HG02678 (cell line): Measurements from ENCODE around the gene UBE2E2.

Experiments used
- ATAC-seq: cut with Tn5 transposase; IDR thresholded peaks from one replicate; pipeline ENCODE4 v1.9.1; 2021; ENCODE audit warnings: mild to moderate bottlenecking, moderate library complexity; ENCODE audit not compliant: unreplicated experiment

Gene UBE2E2

DNA sequence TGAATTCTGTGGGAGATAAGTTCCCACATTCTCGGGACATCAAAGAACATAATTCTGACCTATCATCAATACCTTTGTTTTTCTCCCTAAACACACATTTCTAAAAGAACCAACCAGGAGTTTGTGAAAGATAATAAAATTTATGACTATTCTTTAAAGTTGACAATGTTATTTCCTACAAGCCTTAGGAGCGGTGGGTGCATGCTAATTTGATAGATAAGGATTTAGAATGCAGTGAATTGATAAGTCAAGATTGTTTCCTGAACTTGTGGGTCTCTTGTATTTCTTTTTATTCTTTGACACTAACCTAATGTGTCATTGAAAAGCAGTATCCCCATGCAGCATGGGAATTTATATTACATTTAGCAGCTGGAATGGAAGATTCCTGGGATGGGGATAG, 10.3 kb upstream of the UBE2E2 start:
- ATAC-seq = no peak

DNA sequence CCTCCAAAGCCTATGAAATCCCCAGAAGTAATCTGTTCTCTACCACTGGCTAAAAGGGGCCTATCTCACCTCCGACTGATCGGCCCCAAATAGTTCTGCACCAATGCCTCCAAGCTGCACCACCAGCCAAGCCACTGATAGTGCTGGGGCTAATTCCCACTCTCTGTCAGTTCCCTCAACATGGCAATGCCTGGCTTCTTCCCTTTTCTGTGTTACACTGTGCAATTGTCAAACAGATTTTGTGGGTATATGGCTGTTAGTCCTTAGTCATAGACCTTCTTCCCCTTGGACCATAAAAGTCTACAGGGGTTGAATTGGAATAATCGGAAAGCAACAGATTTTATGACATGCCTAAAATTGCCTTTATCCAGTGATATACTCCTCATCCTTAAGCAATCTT, 9.3 kb upstream of the UBE2E2 start:
- ATAC-seq = no peak

DNA sequence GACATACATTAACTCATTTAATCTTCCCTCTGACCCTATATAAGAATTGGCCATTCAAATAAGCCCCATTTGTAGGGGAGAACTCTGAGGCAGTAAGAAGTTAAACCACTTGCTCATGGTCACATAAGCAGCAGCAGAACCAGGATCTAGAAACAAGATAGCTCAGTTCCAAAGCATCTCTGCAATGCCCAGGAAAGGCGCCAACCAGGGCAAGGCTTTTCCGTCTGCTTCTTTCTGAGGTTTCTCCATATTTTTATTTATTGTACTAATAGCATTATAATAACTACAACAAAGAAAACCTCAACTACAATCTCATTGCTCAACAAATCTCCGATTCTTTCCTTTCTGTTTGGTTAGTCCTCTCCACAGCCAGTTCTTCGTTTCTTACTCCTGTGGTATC, 4.3 kb upstream of the UBE2E2 start:
- no peak for ATAC-seq

DNA sequence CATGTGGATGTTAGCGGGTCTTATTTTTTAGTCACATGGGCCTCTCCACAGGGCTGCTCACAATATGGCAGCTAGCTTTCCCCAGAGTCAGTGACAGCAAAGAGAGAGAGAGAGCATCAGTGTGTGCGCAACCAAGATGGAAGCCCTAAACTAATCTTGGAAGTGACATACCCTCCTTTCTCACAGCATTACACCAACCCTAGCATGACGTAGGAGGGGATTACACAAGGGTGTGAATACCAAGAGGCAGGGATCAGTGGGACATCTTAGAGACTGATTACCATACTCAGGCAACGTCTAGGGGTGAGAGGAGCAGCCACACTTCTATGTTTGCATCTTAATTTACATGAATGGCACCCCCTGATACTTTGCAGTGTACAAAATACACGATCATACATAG, 3.5 kb upstream of the UBE2E2 start:
- no peak for ATAC-seq

DNA sequence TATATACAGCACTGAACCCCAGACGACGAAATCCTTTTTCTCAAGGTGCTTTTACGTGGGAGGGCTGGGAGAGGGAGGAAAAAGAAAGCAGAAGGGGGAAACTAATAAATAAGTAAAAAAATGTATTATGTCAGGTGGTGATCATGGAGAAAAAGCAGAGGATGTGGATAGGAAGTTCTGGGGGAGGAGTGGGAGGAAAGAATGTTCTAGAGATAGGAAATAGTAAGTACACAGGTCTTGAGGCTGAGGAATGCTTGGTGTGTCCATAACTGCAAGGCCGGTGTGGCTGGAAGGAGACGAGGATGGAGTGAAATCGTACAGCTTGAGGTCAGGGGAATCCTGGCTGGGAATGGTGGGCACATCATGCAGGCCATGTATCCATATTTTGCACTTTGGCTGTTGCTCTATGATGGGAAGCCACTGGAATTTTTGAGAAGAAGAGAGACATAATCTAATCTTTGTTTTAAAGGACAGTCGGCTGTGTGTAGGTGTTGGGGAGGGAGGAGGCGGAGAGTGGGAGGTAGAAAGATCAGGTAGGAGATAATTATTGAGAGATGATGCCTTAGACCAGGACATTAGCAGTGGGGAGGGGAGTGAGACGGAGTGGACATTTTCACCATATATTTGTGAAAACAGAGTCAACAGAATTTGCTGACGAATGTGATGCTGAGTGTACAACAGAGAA, 1.8 kb upstream of the UBE2E2 start:
- no peak for ATAC-seq

DNA sequence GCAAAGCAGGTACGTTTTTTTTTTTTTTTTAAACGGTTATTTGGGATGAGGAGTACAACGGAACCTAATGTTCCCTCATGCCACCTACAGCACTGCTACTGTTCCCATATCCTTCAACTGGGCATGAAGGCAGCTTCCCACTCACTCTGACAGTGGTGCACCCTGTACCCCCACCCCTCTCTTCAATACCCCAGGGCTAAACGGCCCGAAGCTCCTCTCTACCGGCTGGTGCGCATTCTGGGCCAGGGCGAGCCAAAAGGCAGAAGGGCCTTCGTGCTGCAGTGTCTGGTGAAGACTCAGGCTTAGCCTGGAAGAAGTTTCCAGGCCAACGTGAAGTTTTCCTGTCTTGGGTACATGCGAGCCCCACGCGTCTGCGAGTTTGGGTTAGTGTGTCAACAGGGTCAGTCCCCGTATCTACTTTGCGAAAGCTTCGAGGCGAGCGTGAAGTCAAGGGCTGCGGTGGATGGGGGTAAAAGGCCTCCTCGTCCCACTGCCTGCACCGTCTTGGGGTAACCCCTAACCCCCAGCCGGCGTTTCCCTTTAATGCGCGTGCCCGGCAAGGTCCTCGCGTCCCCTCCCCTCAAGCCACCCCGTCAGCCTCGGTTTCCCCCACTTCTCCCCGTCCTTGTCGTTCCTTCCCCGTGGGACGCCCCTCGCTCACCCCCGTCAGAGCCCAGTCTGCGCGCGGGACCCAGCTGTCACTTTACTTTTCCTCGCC, 765 bp upstream of the UBE2E2 start:
- ATAC-seq = peak; percentile 34

DNA sequence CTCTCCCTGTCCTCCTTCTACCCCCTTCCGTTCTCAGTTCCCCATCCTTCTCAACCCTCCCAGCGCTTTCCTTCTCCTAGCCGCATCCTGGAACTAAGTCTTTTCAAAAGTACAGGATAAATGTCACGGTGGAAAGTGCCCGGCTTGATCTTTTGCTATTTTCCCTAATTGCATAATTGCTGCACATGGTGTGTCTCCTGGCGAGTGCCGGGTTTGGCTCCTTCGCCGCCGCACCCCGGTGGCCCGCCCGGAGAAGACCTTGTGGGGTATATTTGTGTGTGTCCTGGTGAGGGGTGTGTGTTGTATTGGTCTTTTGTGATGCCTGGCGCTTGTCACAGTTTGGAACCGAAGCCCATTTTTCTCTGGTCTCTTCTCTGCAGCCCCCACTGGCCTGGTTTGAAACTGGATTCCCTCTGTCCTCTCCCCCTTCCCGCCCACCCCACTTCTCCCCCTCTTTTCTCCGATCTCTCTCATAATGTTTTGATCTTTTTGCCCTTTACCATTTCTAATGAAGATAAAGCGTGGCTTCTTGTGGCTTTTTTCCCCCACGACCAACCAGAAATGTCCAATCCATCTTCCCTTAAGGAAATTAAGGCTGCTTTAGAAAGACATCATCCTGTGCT, 692 bp downstream of the UBE2E2 start:
- no peak for ATAC-seq

DNA sequence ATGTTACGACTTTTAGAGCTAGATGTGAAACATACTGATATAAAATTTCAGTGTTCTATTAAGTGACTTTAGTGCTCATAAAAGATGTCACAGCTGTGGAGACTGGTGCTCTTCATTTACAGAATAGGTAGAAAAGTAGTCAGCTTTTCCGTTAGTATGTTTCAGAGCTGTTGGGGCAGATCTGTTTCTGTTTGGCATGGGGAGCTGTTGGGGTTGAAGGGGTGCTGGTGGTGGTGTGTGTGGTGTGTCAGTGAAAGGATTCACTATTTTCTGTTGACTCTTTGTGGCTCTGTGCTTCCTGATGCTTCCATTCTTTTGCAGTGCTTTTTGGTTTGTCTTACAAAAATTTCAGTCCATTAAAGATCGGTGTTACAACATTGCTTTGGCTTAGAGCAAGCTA, 3.2 kb downstream of the UBE2E2 start:
- no peak for ATAC-seq

DNA sequence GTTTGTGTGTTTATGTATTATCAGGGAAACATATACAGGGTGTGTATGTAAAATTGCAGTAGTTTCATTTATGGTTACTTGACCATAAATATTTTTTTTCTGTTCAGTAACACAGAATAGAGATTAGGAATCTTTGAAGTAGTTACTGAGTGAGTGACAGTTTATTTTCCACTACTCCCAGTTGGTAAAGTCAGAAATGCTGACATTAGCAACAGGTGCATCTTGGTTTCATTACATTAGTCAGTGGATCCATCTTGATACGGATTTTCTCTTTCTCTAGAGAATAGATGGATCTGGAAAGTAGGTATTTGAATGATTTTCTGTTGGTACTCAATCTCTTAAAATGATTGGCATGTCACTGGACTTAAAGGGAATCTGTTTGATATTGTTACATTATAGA, 6.0 kb downstream of the UBE2E2 start:
- ATAC-seq = no peak

DNA sequence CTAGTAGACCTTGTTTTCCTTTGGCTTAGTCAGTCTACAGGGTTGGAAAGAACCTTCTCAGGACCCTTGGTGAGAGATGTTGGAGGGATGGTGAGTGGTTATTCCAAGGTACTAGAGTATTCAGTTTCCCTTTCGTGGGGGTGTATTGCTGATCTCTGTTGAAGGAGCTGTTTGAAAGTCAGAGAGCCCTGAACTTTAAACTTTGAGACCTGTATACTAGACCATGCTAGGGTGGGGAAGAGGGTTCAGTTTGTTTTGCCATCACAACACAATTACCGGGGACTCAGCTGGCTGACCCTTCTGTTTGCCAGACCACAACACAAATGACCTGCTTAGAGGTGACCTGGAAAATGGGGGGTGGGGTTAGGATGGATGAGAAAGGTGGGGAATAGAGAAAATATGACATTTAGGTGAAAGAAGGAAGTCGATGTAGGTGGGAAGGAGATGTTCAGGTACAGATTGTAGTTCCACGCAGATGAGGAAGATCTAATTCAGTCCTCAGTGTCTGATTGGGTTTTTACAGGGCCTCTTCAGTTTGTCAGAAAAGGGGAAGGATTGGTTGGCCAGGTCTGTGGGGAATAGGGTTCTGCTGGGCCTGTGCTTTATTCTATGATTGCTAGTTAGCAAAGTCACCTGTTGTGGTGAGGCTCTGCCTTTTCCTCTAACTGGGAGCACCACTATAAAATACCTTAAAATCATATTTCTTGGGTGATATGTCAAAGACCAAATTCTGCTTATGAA, 6.8 kb downstream of the UBE2E2 start:
- no peak for ATAC-seq

DNA sequence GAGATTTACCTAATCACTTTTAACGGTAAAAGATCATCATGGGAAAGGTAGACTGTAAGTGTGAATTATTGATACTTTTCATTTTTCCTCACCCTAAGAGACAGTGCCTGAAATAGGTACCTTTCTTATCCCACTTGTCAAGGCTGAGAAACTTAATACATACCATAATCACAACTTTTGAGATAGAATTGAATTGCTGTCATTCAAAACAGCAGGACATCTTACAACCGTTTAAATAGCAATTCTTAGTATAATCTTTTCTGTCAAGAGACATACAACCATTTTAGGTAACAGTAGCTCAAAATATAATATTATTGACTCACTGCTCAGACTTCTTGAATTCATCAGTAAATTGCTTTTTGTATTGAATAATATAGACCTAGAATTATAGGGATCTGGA, 10.7 kb downstream of the UBE2E2 start:
- ATAC-seq = no peak

DNA sequence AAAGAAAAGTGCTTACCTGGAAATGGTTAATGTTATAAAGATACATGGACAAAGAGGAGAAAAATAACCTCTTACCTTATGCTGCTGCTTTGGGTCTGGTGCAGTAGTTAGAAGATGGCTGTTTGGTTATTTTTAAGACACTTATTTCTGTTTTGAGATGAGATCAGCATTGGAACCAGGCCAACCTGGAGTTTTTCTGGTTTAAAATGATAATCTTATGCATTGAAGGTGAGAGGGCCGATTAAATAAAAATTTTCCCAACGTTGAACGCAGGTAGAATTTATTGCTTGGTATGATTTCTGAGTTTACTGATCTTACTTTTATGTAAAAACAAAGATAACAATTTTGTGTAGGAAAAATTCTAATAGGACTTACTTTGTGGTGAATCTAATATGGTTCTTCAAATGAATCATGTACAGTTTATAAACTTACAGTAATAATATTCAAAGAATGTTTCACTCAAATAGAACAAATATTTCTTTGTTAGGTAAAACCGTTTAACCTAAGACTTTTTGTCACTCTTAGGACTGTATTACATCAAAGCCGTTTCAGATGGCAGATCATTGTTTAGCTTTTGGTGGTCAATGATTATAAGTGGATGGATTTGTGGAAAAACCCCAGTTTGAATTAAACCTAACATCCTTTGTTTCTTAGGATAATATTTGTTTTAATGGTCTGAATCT, 14.9 kb downstream of the UBE2E2 start:
- ATAC-seq = no peak

DNA sequence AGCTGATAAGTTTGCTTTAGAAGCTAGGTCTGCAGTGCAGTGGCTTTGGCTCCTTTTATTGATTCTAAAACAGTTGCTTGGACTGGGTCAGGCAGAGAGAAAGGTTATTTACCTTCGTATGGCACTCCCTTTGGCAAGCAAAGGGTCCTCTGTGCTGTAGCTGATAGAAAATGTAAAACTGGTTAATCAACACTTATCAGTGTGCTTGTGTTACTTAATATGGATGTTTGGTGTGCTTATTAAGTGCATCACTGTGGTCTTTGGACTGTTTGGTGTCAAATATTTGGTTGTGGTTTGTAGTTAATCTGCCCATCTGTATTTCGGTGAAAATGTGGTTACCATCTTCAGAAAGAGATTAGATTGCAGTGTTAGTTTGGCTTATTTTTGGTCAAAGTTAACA, 16.0 kb downstream of the UBE2E2 start:
- peak; percentile 46 for ATAC-seq

DNA sequence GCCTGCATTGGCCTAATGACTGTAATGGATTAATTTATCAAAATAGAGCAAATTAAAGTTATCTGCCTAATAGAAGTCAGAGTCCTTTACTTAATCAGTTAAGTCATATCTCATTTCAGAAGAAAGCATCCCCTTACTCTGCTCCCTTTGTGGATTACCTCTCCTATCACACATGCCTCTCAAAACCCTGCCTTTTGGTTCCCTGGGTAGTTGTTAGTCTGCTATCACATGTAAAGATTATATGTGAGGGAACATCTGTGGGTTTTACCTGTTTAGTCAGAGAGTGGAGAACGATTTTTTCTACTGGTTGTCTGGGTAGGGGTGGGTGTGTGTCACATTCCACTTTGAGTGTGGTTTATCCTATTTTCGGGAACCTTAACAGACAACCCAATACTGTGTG, 16.4 kb downstream of the UBE2E2 start:
- peak; percentile 36 for ATAC-seq

DNA sequence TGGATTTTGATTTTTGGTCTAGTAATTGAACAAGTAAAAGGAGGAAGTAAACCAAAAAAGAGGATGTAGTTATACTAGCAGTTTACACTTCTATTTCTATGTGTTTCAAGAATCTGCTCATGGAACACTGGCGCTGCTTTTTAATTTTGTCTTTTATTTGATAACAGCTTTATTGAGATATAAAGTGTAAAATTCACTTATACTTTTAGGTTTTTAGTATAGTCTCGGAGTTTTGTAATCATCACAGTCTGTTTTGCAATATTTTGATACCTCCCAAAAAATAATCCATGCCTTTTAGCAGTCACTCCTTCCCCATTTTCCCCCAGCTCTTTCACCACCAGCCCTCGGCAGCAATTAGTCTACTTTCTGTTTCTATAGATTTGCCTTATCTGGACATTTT, 18.0 kb downstream of the UBE2E2 start:
- ATAC-seq = no peak

DNA sequence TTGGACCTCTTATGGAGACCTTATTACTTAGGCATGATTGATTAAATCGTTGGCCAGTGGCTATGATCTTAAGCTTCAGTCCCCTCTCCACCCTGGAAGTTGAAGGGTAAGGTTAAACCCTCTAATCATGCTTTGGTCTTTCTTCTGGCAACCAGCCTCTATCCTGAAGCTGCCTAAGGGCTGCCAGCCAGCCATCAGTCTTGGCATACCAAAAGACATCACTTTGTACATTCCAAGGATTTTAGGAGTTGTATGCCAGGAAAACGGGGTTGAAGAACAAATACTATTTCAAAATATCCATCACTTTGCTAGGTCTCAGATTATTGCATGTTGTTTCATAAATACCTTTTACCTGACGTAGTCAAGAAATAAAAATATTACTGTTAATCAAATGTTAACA, 28.9 kb downstream of the UBE2E2 start:
- no peak for ATAC-seq

DNA sequence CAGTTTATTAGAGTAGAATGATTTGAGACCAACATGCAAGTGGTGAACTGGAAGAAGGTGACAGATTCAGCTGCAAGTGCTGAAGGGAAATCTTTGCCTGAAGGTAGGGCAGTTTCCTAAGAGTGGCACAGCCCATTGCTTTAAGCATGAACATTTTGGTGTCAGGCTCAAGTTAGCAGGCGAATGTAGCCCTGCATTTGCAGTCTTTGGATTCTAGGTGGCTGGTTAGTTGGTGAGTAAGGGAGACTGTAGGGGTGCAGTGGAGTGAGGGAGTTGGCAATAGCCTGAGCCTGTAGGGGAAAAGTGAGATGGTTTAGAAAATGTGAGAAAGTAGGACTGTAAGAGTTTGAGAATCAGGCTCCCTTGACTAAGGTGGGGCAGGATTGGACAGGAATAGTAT, 29.7 kb downstream of the UBE2E2 start:
- ATAC-seq = no peak

DNA sequence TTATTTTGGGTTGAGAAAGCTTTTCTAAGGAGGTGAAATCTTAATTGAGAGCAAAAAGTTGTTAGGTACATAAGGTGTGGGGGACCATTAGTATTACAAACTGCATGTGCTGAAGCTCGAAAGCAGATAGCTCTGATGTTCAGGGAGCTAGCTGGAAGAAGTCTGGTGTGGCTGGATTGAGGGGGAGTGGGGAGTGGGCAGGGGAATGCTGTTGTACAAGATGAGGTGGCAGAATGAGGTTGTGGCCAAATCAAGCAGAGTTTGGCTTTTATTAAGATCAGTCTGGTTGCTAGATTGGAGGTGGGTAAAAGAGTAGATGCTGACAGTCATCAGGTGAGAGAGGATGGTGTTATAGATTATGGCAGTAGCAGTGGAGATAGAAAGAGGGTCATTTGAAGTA, 32.1 kb downstream of the UBE2E2 start:
- ATAC-seq = no peak

DNA sequence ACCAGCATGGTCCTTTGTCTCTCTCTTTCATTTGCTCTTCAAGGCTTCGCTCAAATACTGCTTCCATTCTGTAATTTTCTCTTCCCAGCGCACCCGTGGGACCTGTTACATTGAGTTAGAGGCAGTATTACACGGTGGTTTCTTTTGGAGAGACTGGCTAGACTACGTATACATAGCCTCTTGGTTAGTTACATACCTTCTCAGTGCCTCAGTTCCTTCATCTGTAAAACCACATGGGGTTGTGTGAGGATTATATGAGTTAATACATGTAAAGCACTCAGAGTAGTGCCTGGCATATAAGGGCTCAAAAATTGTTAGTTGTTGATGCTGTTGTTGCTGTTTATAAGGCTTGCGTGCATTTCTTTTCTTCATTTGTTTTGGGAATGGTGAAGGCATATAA, 33.8 kb downstream of the UBE2E2 start:
- no peak for ATAC-seq

DNA sequence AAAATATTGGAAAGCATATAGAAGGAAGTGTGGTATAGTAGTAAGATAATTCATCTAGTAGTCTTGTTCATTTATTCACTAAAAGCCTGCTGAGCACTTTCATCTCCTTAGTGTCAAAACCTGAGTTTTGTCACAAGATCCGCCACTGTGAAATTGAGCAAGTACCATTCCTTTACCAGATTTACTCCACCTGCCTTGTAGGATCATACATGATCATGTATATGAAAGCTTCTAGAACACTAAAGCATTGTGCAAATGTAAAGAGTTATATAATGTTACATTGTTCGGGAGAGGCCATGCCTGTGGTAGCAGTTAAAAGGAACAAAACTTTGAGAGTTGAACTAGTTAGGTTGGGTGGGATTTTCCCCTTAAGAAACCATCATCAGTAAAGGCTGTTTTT, 35.0 kb downstream of the UBE2E2 start:
- no peak for ATAC-seq

DNA sequence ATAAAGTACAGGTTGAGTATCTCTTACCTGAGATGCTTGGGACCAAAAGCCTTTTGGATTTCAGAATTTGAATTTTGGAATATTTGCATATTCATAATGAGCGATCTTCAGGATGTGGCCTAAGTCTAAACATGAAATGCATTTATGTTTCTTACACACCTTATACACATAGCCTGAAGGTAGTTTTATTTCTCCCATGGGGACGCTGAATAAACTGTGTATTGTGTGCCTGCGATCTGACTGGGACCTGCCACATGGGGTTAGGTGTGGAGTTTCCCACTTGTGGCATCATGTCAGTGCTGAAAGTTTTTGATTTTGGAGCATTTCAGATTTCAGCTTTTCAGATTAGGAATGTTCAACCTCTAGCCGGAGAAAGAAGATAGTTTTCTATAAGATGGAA, 35.5 kb downstream of the UBE2E2 start:
- ATAC-seq = no peak
